ENCODE measurements around the gene NECAP2.
"Not testable (repeated sequence)": the region's sequence is repeated elsewhere in the genome, so short reads cannot be mapped to it uniquely, and the experiment has no call there.

NECAP2 gene

GRCh38 chr1:16458831-16459230 is 18.3 kb downstream of the NECAP2 start:
- H3K36me3 Mint-ChIP-seq (ENCODE audit: low read depth): peaks cover 100% of the 10 kb centered on the region
- no peaks in the 10 kb centered on the region for H3K27me3 Mint-ChIP-seq
- H3K9me3 Mint-ChIP-seq: no peaks in the 10 kb centered on the region
- H3K27ac Mint-ChIP-seq: no peak overlapping the region
- no peak overlapping the region for H3K4me3 Mint-ChIP-seq
- intact Hi-C loops (cut with micrococcal nuclease): no loop called here
- H3K4me1 Mint-ChIP-seq (ENCODE audit: low read depth): peaks cover 19% of the 10 kb centered on the region

GRCh38 chr1:16459352-16459925 is 18.9 kb downstream of the NECAP2 start:
- Mint-ChIP-seq H3K27me3 (no peaks in the 10 kb centered on the region), H3K4me3 (no peak overlapping the region), H3K4me1 (ENCODE audit: low read depth) (peaks cover 19% of the 10 kb centered on the region), H3K36me3 (ENCODE audit: low read depth) (peaks cover 100% of the 10 kb centered on the region), H3K27ac (no peak overlapping the region), H3K9me3 (no peaks in the 10 kb centered on the region)
- intact Hi-C loops (cut with micrococcal nuclease): no loop called here

- Mint-ChIP-seq H3K27ac (no peak overlapping the region), H3K36me3 (ENCODE audit: low read depth) (peaks cover 100% of the 10 kb centered on the region), H3K4me3 (no peak overlapping the region), H3K4me1 (ENCODE audit: low read depth) (peaks cover 19% of the 10 kb centered on the region), H3K27me3 (no peaks in the 10 kb centered on the region), H3K9me3 (no peaks in the 10 kb centered on the region)
- intact Hi-C loops (cut with micrococcal nuclease): no loop called here
These were observed 21.2 kb downstream of the NECAP2 start for GRCh38 chr1:16461681-16462080.

- H3K4me1 Mint-ChIP-seq (ENCODE audit: low read depth): peaks cover 19% of the 10 kb centered on the region
- no peaks in the 10 kb centered on the region for H3K9me3 Mint-ChIP-seq
- intact Hi-C loops (cut with micrococcal nuclease): no loop called here
- no peak overlapping the region for H3K4me3 Mint-ChIP-seq
- no peak overlapping the region for H3K27ac Mint-ChIP-seq
- H3K27me3 Mint-ChIP-seq: no peaks in the 10 kb centered on the region
- peaks cover 100% of the 10 kb centered on the region for H3K36me3 Mint-ChIP-seq (ENCODE audit: low read depth)
These were observed 22.3 kb downstream of the NECAP2 start for GRCh38 chr1:16462773-16463330.

GRCh38 chr1:16464917-16465625 is 24.5 kb downstream of the NECAP2 start:
- Mint-ChIP-seq H3K27ac (no peak overlapping the region), H3K4me3 (no peak overlapping the region), H3K4me1 (ENCODE audit: low read depth) (peaks cover 18% of the 10 kb centered on the region), H3K9me3 (no peaks in the 10 kb centered on the region), H3K36me3 (ENCODE audit: low read depth) (peaks cover 96% of the 10 kb centered on the region), H3K27me3 (no peaks in the 10 kb centered on the region)
- intact Hi-C loops (cut with micrococcal nuclease): no loop called here

GRCh38 chr1:16468558-16468957 is 28.0 kb downstream of the NECAP2 start:
- Mint-ChIP-seq H3K27ac (no peak overlapping the region), H3K36me3 (ENCODE audit: low read depth) (peaks cover 93% of the 10 kb centered on the region), H3K4me3 (no peak overlapping the region), H3K4me1 (ENCODE audit: low read depth) (no peaks in the 10 kb centered on the region), H3K27me3 (no peaks in the 10 kb centered on the region), H3K9me3 (no peaks in the 10 kb centered on the region)
- intact Hi-C loops (cut with micrococcal nuclease): no loop called here

- H3K27me3 Mint-ChIP-seq: no peaks in the 10 kb centered on the region
- peaks cover 94% of the 10 kb centered on the region for H3K36me3 Mint-ChIP-seq (ENCODE audit: low read depth)
- no peaks in the 10 kb centered on the region for H3K9me3 Mint-ChIP-seq
- intact Hi-C loops (cut with micrococcal nuclease): no loop called here
- H3K4me1 Mint-ChIP-seq (ENCODE audit: low read depth): peaks cover 9% of the 10 kb centered on the region
- no peak overlapping the region for H3K27ac Mint-ChIP-seq
- no peak overlapping the region for H3K4me3 Mint-ChIP-seq
These were observed 33.8 kb downstream of the NECAP2 start for GRCh38 chr1:16474166-16474800.

- H3K27me3 Mint-ChIP-seq; intact Hi-C loops (cut with micrococcal nuclease); H3K4me3 Mint-ChIP-seq; H3K9me3 Mint-ChIP-seq; H3K4me1 Mint-ChIP-seq (ENCODE audit: low read depth); H3K27ac Mint-ChIP-seq: not testable (repeated sequence)
- H3K36me3 Mint-ChIP-seq (ENCODE audit: low read depth): peaks cover 95% of the 10 kb centered on the region
These were observed 34.4 kb downstream of the NECAP2 start for GRCh38 chr1:16474891-16475290.

GRCh38 chr1:16475771-16476770 is 35.5 kb downstream of the NECAP2 start:
- H3K4me3 Mint-ChIP-seq; H3K4me1 Mint-ChIP-seq (ENCODE audit: low read depth); H3K9me3 Mint-ChIP-seq; H3K27me3 Mint-ChIP-seq; intact Hi-C loops (cut with micrococcal nuclease); H3K27ac Mint-ChIP-seq: not testable (repeated sequence)
- peaks cover 98% of the 10 kb centered on the region for H3K36me3 Mint-ChIP-seq (ENCODE audit: low read depth)

GRCh38 chr1:16478091-16478490 is 37.6 kb downstream of the NECAP2 start:
- Mint-ChIP-seq H3K9me3 (no peaks in the 10 kb centered on the region), H3K4me1 (ENCODE audit: low read depth) (peaks cover 9% of the 10 kb centered on the region), H3K36me3 (ENCODE audit: low read depth) (peaks cover 97% of the 10 kb centered on the region), H3K4me3 (no peak overlapping the region), H3K27ac (peak overlapping the region; percentile 7), H3K27me3 (no peaks in the 10 kb centered on the region)
- intact Hi-C loops (cut with micrococcal nuclease): no loop called here

- H3K27me3 Mint-ChIP-seq; H3K9me3 Mint-ChIP-seq; H3K4me3 Mint-ChIP-seq; H3K4me1 Mint-ChIP-seq (ENCODE audit: low read depth); H3K27ac Mint-ChIP-seq; intact Hi-C loops (cut with micrococcal nuclease): not testable (repeated sequence)
- H3K36me3 Mint-ChIP-seq (ENCODE audit: low read depth): peaks cover 90% of the 10 kb centered on the region
These were observed 42.6 kb downstream of the NECAP2 start for GRCh38 chr1:16483146-16483545.

- peaks cover 90% of the 10 kb centered on the region for H3K36me3 Mint-ChIP-seq (ENCODE audit: low read depth)
- H3K27me3 Mint-ChIP-seq; H3K27ac Mint-ChIP-seq; H3K4me1 Mint-ChIP-seq (ENCODE audit: low read depth); H3K4me3 Mint-ChIP-seq; intact Hi-C loops (cut with micrococcal nuclease); H3K9me3 Mint-ChIP-seq: not testable (repeated sequence)
These were observed 43.3 kb downstream of the NECAP2 start for GRCh38 chr1:16483639-16484500.

GRCh38 chr1:16484501-16484835 is 43.9 kb downstream of the NECAP2 start:
- no peak overlapping the region for H3K27ac Mint-ChIP-seq
- H3K27me3 Mint-ChIP-seq: no peaks in the 10 kb centered on the region
- peaks cover 89% of the 10 kb centered on the region for H3K36me3 Mint-ChIP-seq (ENCODE audit: low read depth)

More at GRCh38 chr1:16484501-16484835, 43.9 kb downstream of the NECAP2 start:
- Mint-ChIP-seq H3K4me1 (ENCODE audit: low read depth) (no peaks in the 10 kb centered on the region), H3K9me3 (no peaks in the 10 kb centered on the region), H3K4me3 (no peak overlapping the region)
- intact Hi-C loops (cut with micrococcal nuclease): no loop called here

Measured in dendritic cell treated with granulocyte-macrophage colony-stimulating factor and Interleukin-4, amounts not matched to agents 40 ng/mL and 50 ng/mL, for 4 days (primary cell).